ENCODE measurements around the gene SNX11.

DNA sequence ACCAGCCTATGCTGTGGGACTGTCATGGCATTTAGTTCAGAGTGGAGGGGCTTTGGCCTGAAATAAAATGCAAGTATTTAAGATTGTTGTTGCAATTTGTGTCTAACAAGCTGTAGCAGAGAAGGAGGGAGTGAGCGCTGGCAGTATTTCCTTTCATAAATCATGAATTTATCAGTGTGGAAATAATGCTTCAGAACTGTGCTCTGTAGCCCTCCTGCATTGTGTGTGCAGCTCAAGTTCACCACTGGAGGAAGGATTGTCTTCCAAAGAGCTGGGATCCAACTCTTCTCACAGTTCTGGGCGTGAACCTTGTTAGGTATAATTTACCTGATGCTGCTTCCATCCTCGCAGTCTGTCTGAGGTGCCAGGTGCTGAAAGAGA, 15.1 kb downstream of the SNX11 start:
- TF ChIP-seq, protein P1, sequence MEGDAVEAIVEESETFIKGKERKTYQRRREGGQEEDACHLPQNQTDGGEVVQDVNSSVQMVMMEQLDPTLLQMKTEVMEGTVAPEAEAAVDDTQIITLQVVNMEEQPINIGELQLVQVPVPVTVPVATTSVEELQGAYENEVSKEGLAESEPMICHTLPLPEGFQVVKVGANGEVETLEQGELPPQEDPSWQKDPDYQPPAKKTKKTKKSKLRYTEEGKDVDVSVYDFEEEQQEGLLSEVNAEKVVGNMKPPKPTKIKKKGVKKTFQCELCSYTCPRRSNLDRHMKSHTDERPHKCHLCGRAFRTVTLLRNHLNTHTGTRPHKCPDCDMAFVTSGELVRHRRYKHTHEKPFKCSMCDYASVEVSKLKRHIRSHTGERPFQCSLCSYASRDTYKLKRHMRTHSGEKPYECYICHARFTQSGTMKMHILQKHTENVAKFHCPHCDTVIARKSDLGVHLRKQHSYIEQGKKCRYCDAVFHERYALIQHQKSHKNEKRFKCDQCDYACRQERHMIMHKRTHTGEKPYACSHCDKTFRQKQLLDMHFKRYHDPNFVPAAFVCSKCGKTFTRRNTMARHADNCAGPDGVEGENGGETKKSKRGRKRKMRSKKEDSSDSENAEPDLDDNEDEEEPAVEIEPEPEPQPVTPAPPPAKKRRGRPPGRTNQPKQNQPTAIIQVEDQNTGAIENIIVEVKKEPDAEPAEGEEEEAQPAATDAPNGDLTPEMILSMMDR (IDR thresholded peaks at IDR 0.05; ENCODE audit: extremely low read depth in 1 of 2, insufficient read depth in 1 of 2, low read depth in 1 of 2, low read length in 2 of 2): no peak
- TF ChIP-seq POLR2A (IDR thresholded peaks at IDR 0.05; ENCODE audit: low read depth, low read length): no peak
- TF ChIP-seq EZH2 (IDR thresholded peaks at IDR 0.05; ENCODE audit: borderline replicate concordance, low read depth, low read length, severe bottlenecking): no peak
- TF ChIP-seq MAX (IDR thresholded peaks at IDR 0.05; ENCODE audit: insufficient read depth, insufficient read length): no peak
- TF ChIP-seq JUN (IDR thresholded peaks at IDR 0.05; ENCODE audit: borderline replicate concordance, insufficient read depth, insufficient read length, low read depth): no peak
- TF ChIP-seq POLR2AphosphoS5 (IDR thresholded peaks at IDR 0.05; ENCODE audit: insufficient read depth, low read depth, low read length): no peak
- TF ChIP-seq MYC (IDR thresholded peaks at IDR 0.05; ENCODE audit: low read depth, low read length): no peak
- no peak for TF ChIP-seq GATA2 (IDR thresholded peaks at IDR 0.05; ENCODE audit: insufficient read depth, insufficient read length, low read depth, low read length)
- no peak for TF ChIP-seq FOS (IDR thresholded peaks at IDR 0.05; ENCODE audit: borderline replicate concordance, insufficient read depth, low read length)

Measured in endothelial cell of umbilical vein (primary cell).